HCT116 (cell line): ENCODE measurements around the gene SCGB2B2. TPM values are rescaled to one million over a fixed set of nuclear protein-coding genes. Genes with fewer than 3 reads are reported as not detected.

Experiments used
- ATAC-seq: fragments of 200-7000 bp; cut with Tn5 transposase; 2 replicates; pipeline ENCODE4 v1.9.1; 2020; ENCODE audit warnings: mild to moderate bottlenecking, moderate library complexity
- BruUV-seq: library from RNA; stranded (reverse); fragments of 400-500 nt; replicated peaks from 2 replicates; lab custom pipeline; 2021; lab: Mats Ljungman, UMichigan
- CTCF ChIA-PET: fragments of 300-600 bp; sonication (Branson Sonifier 250); formaldehyde crosslinking; loops from one replicate; lab custom pipeline; 2021; ENCODE audit warnings: antibody characterized with exemption; lab: Charles Lee
- POLR2A ChIA-PET: fragments of 300-600, 350-600 bp; sonication (Branson Sonifier 250); formaldehyde crosslinking; loops from one replicate; lab custom pipeline; 2021; ENCODE audit warnings: antibody characterized with exemption; lab: Charles Lee
- RAD21 ChIA-PET, 2 experiments: fragments of 300-600 bp; sonication (Branson Sonifier 250); formaldehyde crosslinking; loops; one replicate each; lab custom pipeline; 2023; ENCODE audit warnings: low total read pairs in 2 of 2; ENCODE audit not compliant: uncharacterized antibody in 2 of 2, unreplicated experiment in 2 of 2, low non-redundant PET in 1 of 2; lab: Charles Lee
- DNase-seq: peaks from one replicate; pipeline ENCODE4 v3.0.0-alpha.2; 2010; ENCODE audit warnings: low read depth, low spot score
- H2AFZ ChIP-seq: fragments of 200-600 bp; shearing (Covaris generic), sonication (generic); 2 replicates; pipeline ENCODE4 v1.6.1; 2017; ENCODE audit warnings: low read depth, mixed run types, mixed read lengths, antibody characterized with exemption, low read length; ENCODE audit not compliant: poor library complexity, severe bottlenecking
- H3K27ac ChIP-seq: 2 replicates; pipeline ENCODE4 v1.5.1; 2012; ENCODE audit warnings: low read depth, low read length
- H3K27me3 ChIP-seq: fragments of 200-600 bp; sonication (generic); 2 replicates; pipeline ENCODE4 v1.6.1; 2016; ENCODE audit warnings: mixed run types, low read length, mixed read lengths; ENCODE audit not compliant: insufficient read depth
- H3K36me3 ChIP-seq, 2 experiments: fragments of 200-500 bp in 1 of 2; fragments of 200-600 bp in 1 of 2; sonication (Bioruptor generic) in 1 of 2; sonication (generic) in 1 of 2; 2 replicates each; pipeline versions ENCODE4 v1.5.1 to v1.6.1; 2014 to 2016; ENCODE audit warnings: low read length in 2 of 2, inconsistent platforms in 1 of 2, mixed read lengths in 1 of 2, mixed run types in 1 of 2; ENCODE audit not compliant: insufficient read depth in 2 of 2, control insufficient read depth in 1 of 2
- H3K4me1 ChIP-seq, 2 experiments: fragments of 200-600 bp in 1 of 2; sonication (generic) in 1 of 2; 2 replicates each; pipeline versions ENCODE4 v1.5.1 to v1.6.1; 2012 to 2017; ENCODE audit warnings: low read length in 2 of 2, inconsistent platforms in 1 of 2, mild to moderate bottlenecking in 1 of 2, mixed read lengths in 1 of 2, mixed run types in 1 of 2, moderate library complexity in 1 of 2; ENCODE audit not compliant: insufficient read depth in 2 of 2, control insufficient read depth in 1 of 2
- H3K4me2 ChIP-seq: fragments of 200-600 bp; sonication (generic); 2 replicates; pipeline ENCODE4 v1.6.1; 2017; ENCODE audit warnings: mixed run types, low read length, mixed read lengths
- H3K4me3 ChIP-seq, 2 experiments: fragments of 200-600 bp in 1 of 2; sonication (generic) in 1 of 2; replicated peaks in 1 of 2; 2 replicates each; pipeline ENCODE4 v1.5.1; 2011 to 2016; ENCODE audit warnings: low read length in 2 of 2, control low read depth in 1 of 2, low read depth in 1 of 2, mild to moderate bottlenecking in 1 of 2, mixed read lengths in 1 of 2, mixed run types in 1 of 2
- H3K79me2 ChIP-seq: fragments of 200-600 bp; sonication (generic); 2 replicates; pipeline ENCODE4 v1.6.1; 2017; ENCODE audit warnings: mild to moderate bottlenecking, mixed run types, low read length, moderate library complexity, mixed read lengths; ENCODE audit not compliant: insufficient read depth
- H3K9ac ChIP-seq: fragments of 200-600 bp; sonication (generic); 2 replicates; pipeline ENCODE4 v1.6.1; 2016; ENCODE audit warnings: low read length, mixed read lengths
- H3K9me2 ChIP-seq: fragments of 200-600 bp; sonication (generic), shearing (Covaris generic); 2 replicates; pipeline ENCODE4 v1.6.1; 2017; ENCODE audit warnings: mixed run types, mild to moderate bottlenecking, moderate library complexity; ENCODE audit not compliant: insufficient read depth
- H3K9me3 ChIP-seq, 2 experiments: fragments of 200-500 bp in 1 of 2; fragments of 200-600 bp in 1 of 2; sonication (Bioruptor generic) in 1 of 2; sonication (generic) in 1 of 2; 2 replicates each; pipeline ENCODE4 v1.6.1; 2014 to 2017; ENCODE audit warnings: low read length in 2 of 2, mixed read lengths in 2 of 2, inconsistent platforms in 1 of 2, low read depth in 1 of 2, mild to moderate bottlenecking in 1 of 2, mixed run types in 1 of 2, moderate library complexity in 1 of 2; ENCODE audit not compliant: control insufficient read depth in 1 of 2, insufficient read depth in 1 of 2
- H4K20me1 ChIP-seq: fragments of 200-600 bp; sonication (generic), shearing (Covaris generic); 2 replicates; pipeline ENCODE4 v1.6.1; 2017; ENCODE audit warnings: mixed run types, mild to moderate bottlenecking, moderate library complexity; ENCODE audit not compliant: insufficient read depth
- CTCF ChIP-seq, 3 experiments: fragments of 200-600 bp in 1 of 3; sonication (generic) in 1 of 3; IDR thresholded peaks in 2 of 3; conservative IDR thresholded peaks in 1 of 3; 2 replicates each; pipeline ENCODE4 v1.5.1; 2012 to 2017; ENCODE audit warnings: low read depth in 2 of 3, low read length in 2 of 3, antibody characterized with exemption in 1 of 3, borderline replicate concordance in 1 of 3, control low read depth in 1 of 3, mild to moderate bottlenecking in 1 of 3, mixed read lengths in 1 of 3, mixed run types in 1 of 3, moderate library complexity in 1 of 3; ENCODE audit not compliant: insufficient read depth in 1 of 3
- EGR1 ChIP-seq: IDR thresholded peaks from 2 replicates; pipeline ENCODE4 v1.6.1; 2012; ENCODE audit warnings: low read depth
- ELF1 ChIP-seq: IDR thresholded peaks from 2 replicates; pipeline ENCODE4 v1.6.1; 2012; ENCODE audit warnings: low read depth, borderline replicate concordance
- EZH2phosphoT487 ChIP-seq: fragments of 200-600 bp; IDR thresholded peaks from 2 replicates; pipeline ENCODE4 v1.6.1; 2018; ENCODE audit warnings: antibody characterized with exemption, borderline replicate concordance
- FOSL1 ChIP-seq: IDR thresholded peaks from 2 replicates; pipeline ENCODE4 v1.6.1; 2012; ENCODE audit warnings: low read depth
- JUND ChIP-seq: IDR thresholded peaks from 2 replicates; pipeline ENCODE4 v1.6.1; 2012
- POLR2AphosphoS5 ChIP-seq: IDR thresholded peaks from 2 replicates; pipeline ENCODE4 v1.6.1; 2011; ENCODE audit warnings: mild to moderate bottlenecking, low read depth, low read length, moderate library complexity
- SIN3A ChIP-seq: IDR thresholded peaks from 2 replicates; pipeline ENCODE4 v1.6.1; 2012; ENCODE audit warnings: low read depth
- SRF ChIP-seq: IDR thresholded peaks from 2 replicates; pipeline ENCODE4 v1.6.1; 2012; ENCODE audit warnings: low read depth
- TCF7L2 ChIP-seq: IDR thresholded peaks from 2 replicates; pipeline ENCODE4 v1.7.0; 2011; ENCODE audit warnings: borderline replicate concordance, inconsistent platforms; ENCODE audit not compliant: insufficient read depth, insufficient read length; ENCODE audit errors: extremely low read depth
- ZFX ChIP-seq: fragments of 450-650 bp; IDR thresholded peaks from 2 replicates; pipeline ENCODE4 v1.6.1; 2017
- ZNF274 ChIP-seq: fragments of 200-500 bp; sonication (Bioruptor generic); IDR thresholded peaks from 2 replicates; pipeline ENCODE4 v1.6.1; 2014; ENCODE audit warnings: mild to moderate bottlenecking, low read depth, low read length, inconsistent platforms
- intact Hi-C: fragments of 100-400 bp; cut with micrococcal nuclease; formaldehyde crosslinking; loops from 2 replicates; pipeline ENCODE4 v1.10.0; 2022
- total RNA-seq: library from RNA; stranded (reverse); gene quantifications from one replicate; pipeline ENCODE4 v1.2.1, GENCODE V29; 2021; ENCODE audit not compliant: unreplicated experiment
- TF ChIP-seq, protein P1 (sequence below): IDR thresholded peaks from 2 replicates; pipeline ENCODE4 v1.6.1; 2012
- TF ChIP-seq, protein P2 (sequence below): IDR thresholded peaks from 2 replicates; pipeline ENCODE4 v1.6.1; 2011; ENCODE audit warnings: mild to moderate bottlenecking, low read length, moderate library complexity; ENCODE audit not compliant: insufficient replicate concordance; ENCODE audit errors: extremely low read depth

SCGB2B2 gene
- total RNA-seq, 1 experiment from 2014 or later = 0.27 TPM

GRCh38 chr19:34675250-34675649 lies 1.7 kb downstream of the SCGB2B2 start:
- Histone ChIP-seq H3K4me1 (peaks cover 7 to 15% of the 10 kb centered on the region in 2 experiments), H3K9ac (no peak overlapping the region), H2AFZ (no peak overlapping the region), H3K4me2 (no peak overlapping the region), H3K9me3 (no peaks in the 10 kb centered on the region), H3K27ac (no peak overlapping the region), H4K20me1 (no peaks in the 10 kb centered on the region), H3K27me3 (no peaks in the 10 kb centered on the region), H3K9me2 (no peaks in the 10 kb centered on the region), H3K36me3 (peaks cover 6 to 15% of the 10 kb centered on the region in 2 experiments; a peak in 3 of 4 replicates), H3K4me3 (no peak overlapping the region), H3K79me2 (0 out of 2 replicates have a peak, but pooled peaks cover 4% of the 10 kb centered on the region)
- CTCF ChIA-PET = no interaction called here
- RAD21 ChIA-PET = no interaction called here
- DNase-seq = no peak
- intact Hi-C loops = no loop called here
- BruUV-seq = no TSS peak
- TF ChIP-seq ELF1 (no peak), EGR1 (no peak), FOSL1 (no peak), EZH2phosphoT487 (no peak), ZFX (no peak), POLR2AphosphoS5 (no peak), SIN3A (no peak), TCF7L2 (no peak), SRF (no peak), JUND (no peak), CTCF (IDR thresholded peaks at IDR 0.05 in 2 of 3, conservative IDR thresholded peaks at IDR 0.05 in 1 of 3; ENCODE audit: borderline replicate concordance in 1 of 3, insufficient read depth in 1 of 3, low read depth in 2 of 3, low read length in 2 of 3) (no peak), ZNF274 (no peak)
- TF ChIP-seq, protein P1, sequence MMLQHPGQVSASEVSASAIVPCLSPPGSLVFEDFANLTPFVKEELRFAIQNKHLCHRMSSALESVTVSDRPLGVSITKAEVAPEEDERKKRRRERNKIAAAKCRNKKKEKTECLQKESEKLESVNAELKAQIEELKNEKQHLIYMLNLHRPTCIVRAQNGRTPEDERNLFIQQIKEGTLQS = no peak
- TF ChIP-seq, protein P2, sequence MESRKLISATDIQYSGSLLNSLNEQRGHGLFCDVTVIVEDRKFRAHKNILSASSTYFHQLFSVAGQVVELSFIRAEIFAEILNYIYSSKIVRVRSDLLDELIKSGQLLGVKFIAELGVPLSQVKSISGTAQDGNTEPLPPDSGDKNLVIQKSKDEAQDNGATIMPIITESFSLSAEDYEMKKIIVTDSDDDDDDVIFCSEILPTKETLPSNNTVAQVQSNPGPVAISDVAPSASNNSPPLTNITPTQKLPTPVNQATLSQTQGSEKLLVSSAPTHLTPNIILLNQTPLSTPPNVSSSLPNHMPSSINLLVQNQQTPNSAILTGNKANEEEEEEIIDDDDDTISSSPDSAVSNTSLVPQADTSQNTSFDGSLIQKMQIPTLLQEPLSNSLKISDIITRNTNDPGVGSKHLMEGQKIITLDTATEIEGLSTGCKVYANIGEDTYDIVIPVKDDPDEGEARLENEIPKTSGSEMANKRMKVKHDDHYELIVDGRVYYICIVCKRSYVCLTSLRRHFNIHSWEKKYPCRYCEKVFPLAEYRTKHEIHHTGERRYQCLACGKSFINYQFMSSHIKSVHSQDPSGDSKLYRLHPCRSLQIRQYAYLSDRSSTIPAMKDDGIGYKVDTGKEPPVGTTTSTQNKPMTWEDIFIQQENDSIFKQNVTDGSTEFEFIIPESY = no peak
- POLR2A ChIA-PET = no interaction called here
- ATAC-seq = no peak
